AG10803 (cell line): ENCODE data around the gene PCBP2.
A peak's percentile ranks its signal among the peaks of the same experiment; 100 is the strongest.

Experiments
- DNase-seq: peaks from one replicate; pipeline ENCODE4 v3.0.0; 2010; ENCODE audit warnings: low read depth
- H3K4me3 ChIP-seq: 2 replicates; pipeline ENCODE4 v1.5.1; 2011; ENCODE audit warnings: mild to moderate bottlenecking, low read length, control low read depth
- CTCF ChIP-seq: conservative IDR thresholded peaks from 2 replicates; pipeline ENCODE4 v1.5.1; 2011; ENCODE audit warnings: mild to moderate bottlenecking, low read length, control low read depth, inconsistent platforms

Gene PCBP2

DNA sequence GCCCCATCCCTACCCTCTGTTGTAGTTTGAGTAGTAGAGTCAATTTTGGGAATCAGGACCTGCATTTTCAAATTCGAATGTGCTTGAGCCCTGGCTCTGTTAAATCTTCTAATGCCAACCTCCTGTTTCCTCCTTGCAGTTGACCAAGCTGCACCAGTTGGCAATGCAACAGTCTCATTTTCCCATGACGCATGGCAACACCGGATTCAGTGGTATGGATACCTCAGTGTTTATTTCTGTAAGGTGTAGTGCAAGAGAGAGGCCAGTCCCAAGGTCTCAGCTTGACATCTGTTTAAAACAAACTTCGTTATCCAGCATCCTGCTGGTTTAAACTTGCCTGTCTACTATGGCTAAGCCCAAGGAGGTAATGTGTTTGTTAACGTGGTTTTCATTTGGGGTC lies 15.2 kb downstream of the PCBP2 start:
- H3K4me3 ChIP-seq = no peak overlapping the region
- DNase-seq = no peak
- TF ChIP-seq CTCF = no peak

DNA sequence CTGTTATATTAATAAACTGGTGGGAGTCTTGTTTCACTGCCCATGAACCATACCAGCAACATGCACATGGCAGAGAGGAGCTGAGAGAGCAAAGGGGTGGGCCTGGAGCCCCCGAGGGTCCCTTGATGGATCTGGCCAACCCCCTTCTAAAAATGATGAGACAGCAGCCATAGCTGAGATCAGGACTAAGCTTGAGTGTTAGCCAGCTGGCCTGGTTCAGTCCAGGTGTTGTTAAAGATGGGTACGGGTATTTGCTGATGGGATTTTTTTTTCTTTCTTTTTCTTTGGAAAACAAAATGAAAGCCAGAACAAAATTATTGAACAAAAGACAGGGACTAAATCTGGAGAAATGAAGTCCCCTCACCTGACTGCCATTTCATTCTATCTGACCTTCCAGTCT lies 16.0 kb downstream of the PCBP2 start:
- H3K4me3 ChIP-seq = no peak overlapping the region
- no peak for TF ChIP-seq CTCF
- DNase-seq = no peak

- no peak for TF ChIP-seq CTCF
- DNase-seq = no peak
- H3K4me3 ChIP-seq = no peak overlapping the region
Observed at GRCh38 chr12:53468282-53468681, 16.4 kb downstream of the PCBP2 start.

DNA sequence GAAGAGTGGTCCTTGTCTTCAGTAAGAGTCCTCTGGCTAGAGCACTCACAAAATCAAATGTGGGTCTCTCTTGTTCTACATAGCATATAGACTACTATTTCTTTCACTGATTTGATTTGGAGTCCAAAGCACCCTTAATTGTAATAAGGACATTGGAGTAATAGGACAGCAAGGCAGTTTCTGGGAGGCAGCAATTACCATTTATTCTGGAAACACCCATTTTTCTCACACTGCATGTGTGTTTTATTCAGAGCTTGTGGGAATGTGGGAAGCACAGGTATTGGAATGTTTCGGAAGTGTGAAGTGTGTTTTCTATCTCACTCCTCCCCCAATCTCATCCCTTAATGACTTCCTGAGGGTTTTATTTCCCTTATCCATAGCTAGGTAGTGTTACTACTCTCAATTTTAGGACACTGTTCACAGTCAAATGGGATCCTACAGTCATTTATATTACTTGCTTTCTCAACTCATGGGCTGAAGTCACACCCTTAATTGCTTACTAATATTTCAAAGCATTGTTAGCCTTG lies 20.2 kb downstream of the PCBP2 start:
- DNase-seq = no peak
- no peak for TF ChIP-seq CTCF
- no peak overlapping the region for H3K4me3 ChIP-seq

- DNase-seq = no peak
- H3K4me3 ChIP-seq = no peak overlapping the region
- TF ChIP-seq CTCF = no peak
Observed at GRCh38 chr12:53474077-53474476, 22.2 kb downstream of the PCBP2 start.

DNA sequence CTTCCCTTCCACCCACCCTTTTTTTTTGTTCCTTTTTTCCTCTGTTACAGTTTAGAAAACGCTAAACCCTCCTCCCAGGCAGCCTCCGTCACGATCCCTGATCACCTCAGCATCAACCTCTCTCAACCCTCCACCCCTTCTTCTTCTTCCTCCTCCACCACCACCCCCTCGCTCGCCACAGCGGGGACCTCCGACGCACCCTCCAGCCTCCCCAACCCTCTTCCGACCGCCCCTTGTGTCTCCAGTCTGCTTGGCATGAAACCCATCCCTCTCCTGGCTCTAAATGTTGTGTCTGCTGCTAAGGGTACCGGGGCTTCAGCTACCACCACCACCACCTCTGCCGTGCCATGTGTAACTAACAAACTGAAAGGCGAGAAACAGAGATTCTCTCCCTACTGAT lies 22.9 kb downstream of the PCBP2 start:
- no peak overlapping the region for H3K4me3 ChIP-seq
- no peak for TF ChIP-seq CTCF
- no peak for DNase-seq

DNA sequence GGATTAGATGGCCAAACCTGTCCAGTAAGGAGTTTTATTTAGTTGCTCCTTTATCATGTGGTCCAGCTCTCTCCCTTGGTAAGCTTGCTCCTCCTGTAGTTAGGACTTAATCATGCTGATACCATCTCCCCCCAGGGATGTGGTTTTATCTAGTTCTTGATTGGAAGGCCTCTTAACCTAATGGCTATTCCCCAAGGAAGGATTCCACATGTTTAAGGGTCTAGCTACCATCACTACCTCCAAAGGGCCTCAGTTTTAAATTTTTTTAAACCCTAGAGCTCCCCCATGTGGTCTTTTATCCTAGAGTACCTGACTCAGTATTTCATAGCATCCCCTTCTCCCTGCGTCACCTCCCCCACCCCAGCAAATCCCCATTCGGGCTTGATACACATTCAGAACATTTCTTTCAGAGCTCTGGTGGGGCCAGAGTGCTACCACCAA lies 24.9 kb downstream of the PCBP2 start:
- TF ChIP-seq CTCF = peak; percentile 31; the same call in 1 of the 2 replicates
- no peak for DNase-seq
- H3K4me3 ChIP-seq = no peak overlapping the region
